Esophagus squamous epithelium (tissue), 4 donors: Measurements from ENCODE around the gene IDH1.

ENCODE experiments used
- CTCF ChIP-seq, 6 experiments: fragments of 450-650 bp in 4 of 6; fragments of 200-600 bp in 2 of 6; sonication (generic) in 2 of 6; IDR thresholded peaks; one replicate each; pipeline ENCODE4 v1.5.1; 2016 to 2019; ENCODE audit warnings: antibody characterized with exemption in 6 of 6, mild to moderate bottlenecking in 4 of 6, moderate library complexity in 4 of 6
- POLR2A ChIP-seq, 4 donors: fragments of 450-650 bp; IDR thresholded peaks; one replicate each; pipeline ENCODE4 v1.6.1; 2017; ENCODE audit warnings: antibody characterized with exemption in 4 of 4, mild to moderate bottlenecking in 4 of 4, moderate library complexity in 3 of 4

GRCh38 chr2:208274748-208275147, 19.9 kb upstream of the IDH1 start:
- TF ChIP-seq CTCF (IDR thresholded peaks at IDR 0.05) (no peak), POLR2A (IDR thresholded peaks at IDR 0.05) (no peak)
